ENCODE results near the gene FIBCD1. TPM values are rescaled to one million over a fixed set of nuclear protein-coding genes. Genes with fewer than 3 reads are reported as not detected.

The FIBCD1 gene
- total and polyA plus RNA-seq, 2 of the 8 experiments (the other 6 are each of a cell fraction or from before 2014, with no cell fraction given) = 6.1 to 8.8 TPM

GRCh38 chr9:130900701-130901497 lies 38.1 kb downstream of the FIBCD1 start (continued):
- TF ChIP-seq CHD7 (IDR thresholded peaks at IDR 0.05; ENCODE audit: insufficient replicate concordance, low read length) (no peak), TEAD4 (IDR thresholded peaks at IDR 0.05; ENCODE audit: low read depth, low read length) (no peak), EGR1 (IDR thresholded peaks at IDR 0.05; ENCODE audit: borderline replicate concordance, low read depth, low read length) (no peak), BRCA1 (IDR thresholded peaks at IDR 0.05; ENCODE audit: low read depth, low read length) (no peak)
